SK-N-SH (cell line): ENCODE results near the gene GRM7. TPM values are rescaled to one million over a fixed set of nuclear protein-coding genes. Genes with fewer than 3 reads are reported as not detected.
A peak's percentile ranks its signal among the peaks of the same experiment; 100 is the strongest.

Experiments
- CTCF ChIA-PET: fragments of 300-600, 350-600 bp; formaldehyde crosslinking; extraction: SDS; loops from one replicate; lab custom pipeline; 2021; lab: Yijun Ruan, JAX
- POLR2A ChIA-PET: fragments of 350-600 bp; sonication (Branson Sonifier 250); formaldehyde crosslinking; extraction: SDS; loops from one replicate; lab custom pipeline; 2020; ENCODE audit warnings: antibody characterized with exemption, inconsistent platforms; lab: Yijun Ruan, JAX
- DNase-seq: peaks from one replicate; pipeline ENCODE4 v3.0.0; 2012
- H2AFZ ChIP-seq: fragments of 200-600 bp; sonication (generic); 2 replicates; pipeline ENCODE4 v1.8.1; 2016; ENCODE audit warnings: antibody characterized with exemption, mild to moderate bottlenecking, low read depth
- H3F3A ChIP-seq: fragments of 200-600 bp; sonication (generic); replicated peaks from 2 replicates; pipeline ENCODE3; 2016; ENCODE audit warnings: antibody characterized with exemption, mild to moderate bottlenecking; ENCODE audit not compliant: insufficient read depth
- H3K27ac ChIP-seq, 2 experiments: fragments of 200-500 bp in 1 of 2; fragments of 200-600 bp in 1 of 2; sonication (Bioruptor generic) in 1 of 2; sonication (generic), shearing (Covaris generic) in 1 of 2; 2 replicates each; pipeline versions ENCODE4 v1.5.1 to v1.6.1; 2014 to 2016; ENCODE audit warnings: low read depth in 2 of 2, inconsistent platforms in 1 of 2, low read length in 1 of 2, mild to moderate bottlenecking in 1 of 2, mixed read lengths in 1 of 2
- H3K27me3 ChIP-seq: fragments of 200-600 bp; sonication (generic), shearing (Covaris generic); 2 replicates; pipeline ENCODE4 v1.6.1; 2016; ENCODE audit warnings: mixed run types; ENCODE audit not compliant: insufficient read depth
- H3K36me3 ChIP-seq, 2 experiments: fragments of 200-500 bp in 1 of 2; fragments of 200-600 bp in 1 of 2; sonication (Bioruptor generic) in 1 of 2; sonication (generic) in 1 of 2; replicated peaks in 1 of 2; 2 replicates each; pipeline versions ENCODE3 to v1.5.1; 2014 to 2016; ENCODE audit warnings: low read length in 1 of 2, mild to moderate bottlenecking in 1 of 2; ENCODE audit not compliant: insufficient read depth in 2 of 2, control insufficient read depth in 1 of 2
- H3K4me1 ChIP-seq, 2 experiments: fragments of 200-500 bp in 1 of 2; fragments of 200-600 bp in 1 of 2; sonication (Bioruptor generic) in 1 of 2; sonication (generic), shearing (Covaris generic) in 1 of 2; 2 replicates each; pipeline versions ENCODE4 v1.5.1 to v1.6.1; 2014 to 2016; ENCODE audit warnings: low read depth in 1 of 2, low read length in 1 of 2, mixed run types in 1 of 2; ENCODE audit not compliant: insufficient read depth in 2 of 2, control insufficient read depth in 1 of 2
- H3K4me2 ChIP-seq: fragments of 200-600 bp; sonication (generic), shearing (Covaris generic); 2 replicates; pipeline ENCODE4 v1.6.1; 2017; ENCODE audit warnings: mixed run types
- H3K4me3 ChIP-seq, 2 experiments: fragments of 200-500 bp in 1 of 2; fragments of 200-600 bp in 1 of 2; sonication (Bioruptor generic) in 1 of 2; sonication (generic), shearing (Covaris generic) in 1 of 2; 2 replicates each; pipeline versions ENCODE4 v1.5.1 to v1.8.1; 2014 to 2016; ENCODE audit warnings: low read depth in 2 of 2, inconsistent platforms in 1 of 2, low read length in 1 of 2, mild to moderate bottlenecking in 1 of 2, mixed read lengths in 1 of 2, moderate library complexity in 1 of 2
- H3K79me2 ChIP-seq: fragments of 200-600 bp; sonication (generic); 2 replicates; pipeline ENCODE4 v1.8.1; 2017; ENCODE audit warnings: mild to moderate bottlenecking; ENCODE audit not compliant: insufficient read depth
- H3K9ac ChIP-seq: fragments of 200-600 bp; sonication (generic); 2 replicates; pipeline ENCODE4 v1.6.1; 2017; ENCODE audit warnings: mixed run types
- H3K9me2 ChIP-seq: fragments of 200-600 bp; sonication (generic); 2 replicates; pipeline ENCODE4 v1.6.1; 2017; ENCODE audit warnings: mixed run types
- H3K9me3 ChIP-seq: fragments of 200-600 bp; sonication (generic); 2 replicates; pipeline ENCODE4 v1.6.1; 2017; ENCODE audit warnings: mixed run types, mild to moderate bottlenecking, moderate library complexity
- H4K20me1 ChIP-seq: fragments of 200-600 bp; sonication (generic); 2 replicates; pipeline ENCODE4 v1.6.1; 2017; ENCODE audit warnings: mild to moderate bottlenecking, mixed run types; ENCODE audit not compliant: insufficient read depth
- CHD2 ChIP-seq: fragments of 150-350 bp; IDR thresholded peaks from 2 replicates; pipeline ENCODE4 v1.6.1; 2018; ENCODE audit warnings: low read length; ENCODE audit not compliant: partially characterized antibody
- EP300 ChIP-seq, 2 experiments: IDR thresholded peaks; 2 replicates each; pipeline versions ENCODE4 v1.4.0 to v1.6.1; 2012; ENCODE audit warnings: borderline replicate concordance in 1 of 2, low read depth in 1 of 2, low read length in 1 of 2
- EZH2phosphoT487 ChIP-seq: fragments of 200-600 bp; sonication (generic); IDR thresholded peaks from 2 replicates; pipeline ENCODE4 v1.6.1; 2017; ENCODE audit warnings: low read depth, mixed run types, mild to moderate bottlenecking, antibody characterized with exemption, moderate library complexity, borderline replicate concordance
- FOXM1 ChIP-seq: IDR thresholded peaks from 2 replicates; pipeline ENCODE4 v1.4.0; 2012; ENCODE audit warnings: low read depth, mild to moderate bottlenecking
- GABPA ChIP-seq: IDR thresholded peaks from 2 replicates; pipeline ENCODE4 v1.4.0; 2012; ENCODE audit warnings: low read depth, mild to moderate bottlenecking
- MEF2A ChIP-seq: IDR thresholded peaks from 2 replicates; pipeline ENCODE4 v1.4.0; 2012; ENCODE audit warnings: low read depth, borderline replicate concordance
- MXI1 ChIP-seq: IDR thresholded peaks from 2 replicates; pipeline ENCODE4 v1.6.1; 2012; ENCODE audit warnings: mild to moderate bottlenecking, low read depth, low read length, improper control_type of control experiment
- POLR2AphosphoS5 ChIP-seq: IDR thresholded peaks from 2 replicates; pipeline ENCODE4 v1.6.1; 2012; ENCODE audit warnings: low read depth, low read length
- RAD21 ChIP-seq: IDR thresholded peaks from 2 replicates; pipeline ENCODE4 v1.6.1; 2012; ENCODE audit warnings: mild to moderate bottlenecking, low read length
- RFX5 ChIP-seq: IDR thresholded peaks from 2 replicates; pipeline ENCODE4 v1.6.1; 2012; ENCODE audit warnings: mild to moderate bottlenecking, improper control_type of control experiment, low read length
- SIN3A ChIP-seq: IDR thresholded peaks from 2 replicates; pipeline ENCODE4 v1.6.1; 2012; ENCODE audit warnings: low read depth, mild to moderate bottlenecking, low read length, moderate library complexity, borderline replicate concordance
- TAF1 ChIP-seq: IDR thresholded peaks from 2 replicates; pipeline ENCODE4 v1.6.1; 2012; ENCODE audit warnings: low read depth, mild to moderate bottlenecking, low read length, moderate library complexity, borderline replicate concordance
- USF2 ChIP-seq: fragments of 150-350 bp; IDR thresholded peaks from 2 replicates; pipeline ENCODE4 v1.6.1; 2017; ENCODE audit warnings: antibody characterized with exemption, low read length, low read depth, borderline replicate concordance
- polyA plus RNA-seq, 3 experiments: library from polyadenylated mRNA; depleted of rRNA; stranded (reverse); fragments of >200 nt; gene quantifications; 2 replicates each; pipeline ENCODE4 v1.2.3, GENCODE V29; 2012
- TF ChIP-seq, protein P1 (sequence below): fragments of 200-600 bp; sonication (generic); IDR thresholded peaks from 2 replicates; pipeline ENCODE4 v1.6.1; 2017; ENCODE audit warnings: antibody characterized with exemption, mild to moderate bottlenecking, moderate library complexity
- TF ChIP-seq, protein P2 (sequence below): IDR thresholded peaks from 2 replicates; pipeline ENCODE4 v1.4.0; 2012; ENCODE audit warnings: low read depth, borderline replicate concordance
- TF ChIP-seq, protein P3 (sequence below): IDR thresholded peaks from 2 replicates; pipeline ENCODE4 v1.6.1; 2012; ENCODE audit warnings: mild to moderate bottlenecking, low read depth, low read length, moderate library complexity

Gene GRM7
- polyA plus RNA-seq, 1 of the 3 experiments (the other 2 are of a cell fraction) = 0.03 TPM

DNA sequence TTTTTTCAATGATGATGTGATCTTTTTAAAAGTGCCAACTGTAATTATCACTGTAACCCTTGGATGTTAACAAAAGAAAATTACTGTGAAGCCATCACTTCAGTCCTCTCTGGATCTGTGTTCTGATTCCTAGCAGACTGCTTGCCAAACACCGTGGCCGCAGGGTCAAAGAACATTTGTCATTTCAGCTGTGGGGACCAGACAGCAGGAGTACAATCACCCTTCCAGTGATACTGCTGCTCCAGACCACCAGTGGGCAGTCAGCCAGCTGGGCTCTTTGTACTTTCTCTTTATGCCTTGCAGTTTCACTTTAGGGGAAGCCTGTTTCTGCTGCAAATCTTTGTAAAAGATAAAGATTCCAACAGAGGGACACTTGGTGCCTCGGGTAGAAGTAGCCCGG lies 770.0 kb downstream of the GRM7 start (continued):
- TF ChIP-seq RAD21 (peak; percentile 48), POLR2AphosphoS5 (no peak), SIN3A (no peak)
- TF ChIP-seq, protein P1, sequence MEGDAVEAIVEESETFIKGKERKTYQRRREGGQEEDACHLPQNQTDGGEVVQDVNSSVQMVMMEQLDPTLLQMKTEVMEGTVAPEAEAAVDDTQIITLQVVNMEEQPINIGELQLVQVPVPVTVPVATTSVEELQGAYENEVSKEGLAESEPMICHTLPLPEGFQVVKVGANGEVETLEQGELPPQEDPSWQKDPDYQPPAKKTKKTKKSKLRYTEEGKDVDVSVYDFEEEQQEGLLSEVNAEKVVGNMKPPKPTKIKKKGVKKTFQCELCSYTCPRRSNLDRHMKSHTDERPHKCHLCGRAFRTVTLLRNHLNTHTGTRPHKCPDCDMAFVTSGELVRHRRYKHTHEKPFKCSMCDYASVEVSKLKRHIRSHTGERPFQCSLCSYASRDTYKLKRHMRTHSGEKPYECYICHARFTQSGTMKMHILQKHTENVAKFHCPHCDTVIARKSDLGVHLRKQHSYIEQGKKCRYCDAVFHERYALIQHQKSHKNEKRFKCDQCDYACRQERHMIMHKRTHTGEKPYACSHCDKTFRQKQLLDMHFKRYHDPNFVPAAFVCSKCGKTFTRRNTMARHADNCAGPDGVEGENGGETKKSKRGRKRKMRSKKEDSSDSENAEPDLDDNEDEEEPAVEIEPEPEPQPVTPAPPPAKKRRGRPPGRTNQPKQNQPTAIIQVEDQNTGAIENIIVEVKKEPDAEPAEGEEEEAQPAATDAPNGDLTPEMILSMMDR = no peak

DNA sequence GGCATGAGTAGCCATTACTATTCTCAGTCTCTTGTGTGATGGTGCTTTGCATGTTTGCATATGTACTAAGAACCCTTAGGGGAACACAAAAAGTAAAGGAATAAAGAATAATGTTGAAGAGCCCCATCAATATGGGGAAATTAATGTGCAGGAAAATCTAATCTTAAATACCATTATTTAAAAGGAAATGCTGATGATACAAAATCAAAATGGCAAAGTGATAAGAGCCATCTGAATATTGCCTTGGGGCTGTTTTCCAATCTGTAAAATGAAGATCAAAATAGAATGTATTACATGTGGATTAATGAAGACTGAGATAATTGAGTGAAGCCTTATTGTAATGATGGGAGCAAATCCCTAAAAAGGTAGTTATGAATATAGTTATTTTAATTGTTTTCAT lies 771.4 kb downstream of the GRM7 start:
- Histone ChIP-seq H3K4me1 (peaks cover 0 to 21% of the 10 kb centered on the region in 2 experiments; a peak in 2 of 4 replicates), H3K9ac (no peak overlapping the region), H4K20me1 (no peaks in the 10 kb centered on the region), H3K4me2 (no peak overlapping the region), H3K36me3 (no peaks in the 10 kb centered on the region), H3K9me2 (no peaks in the 10 kb centered on the region)
- CTCF ChIA-PET = no interaction called here
- POLR2A ChIA-PET = no interaction called here
- TF ChIP-seq GABPA (no peak), EP300 (IDR thresholded peaks at IDR 0.05; ENCODE audit: borderline replicate concordance in 1 of 2, low read depth in 1 of 2, low read length in 1 of 2) (no peak), CHD2 (no peak), USF2 (no peak), MEF2A (no peak), POLR2AphosphoS5 (no peak), RFX5 (no peak), MXI1 (no peak), EZH2phosphoT487 (no peak), FOXM1 (no peak), TAF1 (no peak)
- TF ChIP-seq, protein P2, sequence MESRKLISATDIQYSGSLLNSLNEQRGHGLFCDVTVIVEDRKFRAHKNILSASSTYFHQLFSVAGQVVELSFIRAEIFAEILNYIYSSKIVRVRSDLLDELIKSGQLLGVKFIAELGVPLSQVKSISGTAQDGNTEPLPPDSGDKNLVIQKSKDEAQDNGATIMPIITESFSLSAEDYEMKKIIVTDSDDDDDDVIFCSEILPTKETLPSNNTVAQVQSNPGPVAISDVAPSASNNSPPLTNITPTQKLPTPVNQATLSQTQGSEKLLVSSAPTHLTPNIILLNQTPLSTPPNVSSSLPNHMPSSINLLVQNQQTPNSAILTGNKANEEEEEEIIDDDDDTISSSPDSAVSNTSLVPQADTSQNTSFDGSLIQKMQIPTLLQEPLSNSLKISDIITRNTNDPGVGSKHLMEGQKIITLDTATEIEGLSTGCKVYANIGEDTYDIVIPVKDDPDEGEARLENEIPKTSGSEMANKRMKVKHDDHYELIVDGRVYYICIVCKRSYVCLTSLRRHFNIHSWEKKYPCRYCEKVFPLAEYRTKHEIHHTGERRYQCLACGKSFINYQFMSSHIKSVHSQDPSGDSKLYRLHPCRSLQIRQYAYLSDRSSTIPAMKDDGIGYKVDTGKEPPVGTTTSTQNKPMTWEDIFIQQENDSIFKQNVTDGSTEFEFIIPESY = no peak
- TF ChIP-seq, protein P3, sequence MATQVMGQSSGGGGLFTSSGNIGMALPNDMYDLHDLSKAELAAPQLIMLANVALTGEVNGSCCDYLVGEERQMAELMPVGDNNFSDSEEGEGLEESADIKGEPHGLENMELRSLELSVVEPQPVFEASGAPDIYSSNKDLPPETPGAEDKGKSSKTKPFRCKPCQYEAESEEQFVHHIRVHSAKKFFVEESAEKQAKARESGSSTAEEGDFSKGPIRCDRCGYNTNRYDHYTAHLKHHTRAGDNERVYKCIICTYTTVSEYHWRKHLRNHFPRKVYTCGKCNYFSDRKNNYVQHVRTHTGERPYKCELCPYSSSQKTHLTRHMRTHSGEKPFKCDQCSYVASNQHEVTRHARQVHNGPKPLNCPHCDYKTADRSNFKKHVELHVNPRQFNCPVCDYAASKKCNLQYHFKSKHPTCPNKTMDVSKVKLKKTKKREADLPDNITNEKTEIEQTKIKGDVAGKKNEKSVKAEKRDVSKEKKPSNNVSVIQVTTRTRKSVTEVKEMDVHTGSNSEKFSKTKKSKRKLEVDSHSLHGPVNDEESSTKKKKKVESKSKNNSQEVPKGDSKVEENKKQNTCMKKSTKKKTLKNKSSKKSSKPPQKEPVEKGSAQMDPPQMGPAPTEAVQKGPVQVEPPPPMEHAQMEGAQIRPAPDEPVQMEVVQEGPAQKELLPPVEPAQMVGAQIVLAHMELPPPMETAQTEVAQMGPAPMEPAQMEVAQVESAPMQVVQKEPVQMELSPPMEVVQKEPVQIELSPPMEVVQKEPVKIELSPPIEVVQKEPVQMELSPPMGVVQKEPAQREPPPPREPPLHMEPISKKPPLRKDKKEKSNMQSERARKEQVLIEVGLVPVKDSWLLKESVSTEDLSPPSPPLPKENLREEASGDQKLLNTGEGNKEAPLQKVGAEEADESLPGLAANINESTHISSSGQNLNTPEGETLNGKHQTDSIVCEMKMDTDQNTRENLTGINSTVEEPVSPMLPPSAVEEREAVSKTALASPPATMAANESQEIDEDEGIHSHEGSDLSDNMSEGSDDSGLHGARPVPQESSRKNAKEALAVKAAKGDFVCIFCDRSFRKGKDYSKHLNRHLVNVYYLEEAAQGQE = no peak
- TF ChIP-seq, all 33 proteins: peak for 0
- Histone ChIP-seq H3K9me3 (no peaks in the 10 kb centered on the region; the same call in 1 of the 2 replicates), H3K27ac (peak overlapping the region in 1 of 2 experiments; percentile 94; a peak in 1 of 4 replicates), H2AFZ (no peak overlapping the region), H3K4me3 (no peak overlapping the region), H3F3A (no peaks in the 10 kb centered on the region), H3K79me2 (no peaks in the 10 kb centered on the region), H3K27me3 (no peaks in the 10 kb centered on the region)
- DNase-seq = no peak
